T-helper 1 cell treated with Interleukin-12 subunit alpha and Interleukin-12 subunit beta and Interleukin-4 antibody, amounts not matched to agents 30 μg/mL and 1 μg/mL, for 36 hours (primary cell): Measurements from ENCODE around the gene CCDC182.

Source experiments
- H3K27ac Mint-ChIP-seq: one replicate; pipeline ENCODE4 v1.8.0; 2021; ENCODE audit warnings: mild to moderate bottlenecking, mixed read lengths
- H3K27me3 Mint-ChIP-seq: one replicate; pipeline ENCODE4 v1.8.0; 2021; ENCODE audit warnings: low read depth, mixed read lengths
- H3K36me3 Mint-ChIP-seq: one replicate; pipeline ENCODE4 v1.8.0; 2021; ENCODE audit warnings: low read depth, mixed read lengths
- H3K4me1 Mint-ChIP-seq: one replicate; pipeline ENCODE4 v1.8.0; 2021; ENCODE audit warnings: low read depth, mixed read lengths
- H3K4me3 Mint-ChIP-seq: one replicate; pipeline ENCODE4 v1.8.0; 2021; ENCODE audit warnings: mild to moderate bottlenecking, moderate library complexity, mixed read lengths
- H3K9me3 Mint-ChIP-seq: one replicate; pipeline ENCODE4 v1.8.0; 2021; ENCODE audit warnings: mixed read lengths

Gene CCDC182

GRCh38 chr17:57726838-57727237 lies 18.3 kb downstream of the CCDC182 start:
- H3K4me1 Mint-ChIP-seq = no peaks in the 10 kb centered on the region
- no peak overlapping the region for H3K27ac Mint-ChIP-seq
- H3K27me3 Mint-ChIP-seq = peaks cover 21% of the 10 kb centered on the region
- H3K36me3 Mint-ChIP-seq = no peaks in the 10 kb centered on the region
- no peak overlapping the region for H3K4me3 Mint-ChIP-seq
- H3K9me3 Mint-ChIP-seq = no peaks in the 10 kb centered on the region

- no peaks in the 10 kb centered on the region for H3K9me3 Mint-ChIP-seq
- no peaks in the 10 kb centered on the region for H3K4me1 Mint-ChIP-seq
- no peaks in the 10 kb centered on the region for H3K36me3 Mint-ChIP-seq
- H3K4me3 Mint-ChIP-seq = no peak overlapping the region
- peaks cover 18% of the 10 kb centered on the region for H3K27me3 Mint-ChIP-seq
- no peak overlapping the region for H3K27ac Mint-ChIP-seq
These were observed 18.8 kb downstream of the CCDC182 start for GRCh38 chr17:57726213-57726790.

GRCh38 chr17:57724729-57725125 lies 20.4 kb downstream of the CCDC182 start:
- no peak overlapping the region for H3K27ac Mint-ChIP-seq
- H3K27me3 Mint-ChIP-seq = peaks cover 16% of the 10 kb centered on the region
- no peaks in the 10 kb centered on the region for H3K36me3 Mint-ChIP-seq
- H3K4me1 Mint-ChIP-seq = no peaks in the 10 kb centered on the region
- H3K4me3 Mint-ChIP-seq = no peak overlapping the region
- H3K9me3 Mint-ChIP-seq = no peaks in the 10 kb centered on the region

GRCh38 chr17:57724026-57724728 lies 20.9 kb downstream of the CCDC182 start:
- Mint-ChIP-seq H3K27me3 (peaks cover 16% of the 10 kb centered on the region), H3K4me1 (no peaks in the 10 kb centered on the region), H3K9me3 (no peaks in the 10 kb centered on the region), H3K4me3 (no peak overlapping the region), H3K36me3 (no peaks in the 10 kb centered on the region), H3K27ac (no peak overlapping the region)

GRCh38 chr17:57723427-57724025 lies 21.6 kb downstream of the CCDC182 start:
- Mint-ChIP-seq H3K4me3 (no peak overlapping the region), H3K9me3 (no peaks in the 10 kb centered on the region)

GRCh38 chr17:57722704-57723043 lies 22.4 kb downstream of the CCDC182 start:
- H3K27me3 Mint-ChIP-seq = peaks cover 20% of the 10 kb centered on the region
- no peaks in the 10 kb centered on the region for H3K9me3 Mint-ChIP-seq

More at GRCh38 chr17:57723427-57724025, 21.6 kb downstream of the CCDC182 start:
- no peak overlapping the region for H3K27ac Mint-ChIP-seq
- peaks cover 17% of the 10 kb centered on the region for H3K27me3 Mint-ChIP-seq
- no peaks in the 10 kb centered on the region for H3K36me3 Mint-ChIP-seq
- no peaks in the 10 kb centered on the region for H3K4me1 Mint-ChIP-seq

GRCh38 chr17:57721967-57722703 lies 23.0 kb downstream of the CCDC182 start:
- H3K27me3 Mint-ChIP-seq = peaks cover 26% of the 10 kb centered on the region
- no peaks in the 10 kb centered on the region for H3K36me3 Mint-ChIP-seq
- H3K4me3 Mint-ChIP-seq = no peak overlapping the region
- H3K27ac Mint-ChIP-seq = no peak overlapping the region
- no peaks in the 10 kb centered on the region for H3K4me1 Mint-ChIP-seq
- no peaks in the 10 kb centered on the region for H3K9me3 Mint-ChIP-seq

More at GRCh38 chr17:57722704-57723043, 22.4 kb downstream of the CCDC182 start:
- no peak overlapping the region for H3K27ac Mint-ChIP-seq
- H3K4me1 Mint-ChIP-seq = no peaks in the 10 kb centered on the region
- H3K4me3 Mint-ChIP-seq = no peak overlapping the region
- H3K36me3 Mint-ChIP-seq = no peaks in the 10 kb centered on the region

GRCh38 chr17:57720386-57721035 lies 24.6 kb downstream of the CCDC182 start:
- Mint-ChIP-seq H3K27me3 (peaks cover 42% of the 10 kb centered on the region), H3K36me3 (no peaks in the 10 kb centered on the region), H3K4me1 (no peaks in the 10 kb centered on the region), H3K27ac (no peak overlapping the region), H3K4me3 (no peak overlapping the region), H3K9me3 (no peaks in the 10 kb centered on the region)

- Mint-ChIP-seq H3K27me3 (peaks cover 44% of the 10 kb centered on the region), H3K36me3 (no peaks in the 10 kb centered on the region), H3K4me3 (no peak overlapping the region), H3K4me1 (no peaks in the 10 kb centered on the region), H3K9me3 (no peaks in the 10 kb centered on the region), H3K27ac (no peak overlapping the region)
These were observed 26.2 kb downstream of the CCDC182 start for GRCh38 chr17:57718878-57719277.

- Mint-ChIP-seq H3K9me3 (no peaks in the 10 kb centered on the region), H3K4me1 (no peaks in the 10 kb centered on the region), H3K4me3 (no peak overlapping the region), H3K36me3 (no peaks in the 10 kb centered on the region), H3K27me3 (peaks cover 61% of the 10 kb centered on the region), H3K27ac (no peak overlapping the region)
These were observed 29.1 kb downstream of the CCDC182 start for GRCh38 chr17:57715981-57716380.

GRCh38 chr17:57714665-57715180 lies 30.4 kb downstream of the CCDC182 start:
- Mint-ChIP-seq H3K9me3 (peaks cover 5% of the 10 kb centered on the region), H3K27ac (no peak overlapping the region), H3K27me3 (peaks cover 59% of the 10 kb centered on the region), H3K4me1 (no peaks in the 10 kb centered on the region), H3K4me3 (no peak overlapping the region), H3K36me3 (no peaks in the 10 kb centered on the region)

GRCh38 chr17:57713140-57713539 lies 32.0 kb downstream of the CCDC182 start:
- no peaks in the 10 kb centered on the region for H3K36me3 Mint-ChIP-seq
- H3K4me1 Mint-ChIP-seq = no peaks in the 10 kb centered on the region
- no peak overlapping the region for H3K4me3 Mint-ChIP-seq
- H3K27me3 Mint-ChIP-seq = peaks cover 60% of the 10 kb centered on the region
- no peak overlapping the region for H3K27ac Mint-ChIP-seq
- peaks cover 9% of the 10 kb centered on the region for H3K9me3 Mint-ChIP-seq

GRCh38 chr17:57708410-57708809 lies 36.7 kb downstream of the CCDC182 start:
- no peaks in the 10 kb centered on the region for H3K4me1 Mint-ChIP-seq
- no peaks in the 10 kb centered on the region for H3K36me3 Mint-ChIP-seq
- no peak overlapping the region for H3K27ac Mint-ChIP-seq
- H3K4me3 Mint-ChIP-seq = no peak overlapping the region
- peaks cover 36% of the 10 kb centered on the region for H3K27me3 Mint-ChIP-seq
- H3K9me3 Mint-ChIP-seq = peaks cover 9% of the 10 kb centered on the region

- no peak overlapping the region for H3K4me3 Mint-ChIP-seq
- no peaks in the 10 kb centered on the region for H3K4me1 Mint-ChIP-seq
- peaks cover 9% of the 10 kb centered on the region for H3K9me3 Mint-ChIP-seq
- no peak overlapping the region for H3K27ac Mint-ChIP-seq
- no peaks in the 10 kb centered on the region for H3K36me3 Mint-ChIP-seq
- peaks cover 32% of the 10 kb centered on the region for H3K27me3 Mint-ChIP-seq
These were observed 37.2 kb downstream of the CCDC182 start for GRCh38 chr17:57707892-57708291.
